Neuronal stem cell (in vitro differentiated cells): ENCODE data around the gene RAB11FIP4.
"Not testable (repeated sequence)": the region's sequence is repeated elsewhere in the genome, so short reads cannot be mapped to it uniquely, and the experiment has no call there.

ENCODE experiments used
- DNase-seq: peaks from one replicate; pipeline ENCODE4 v3.0.0-alpha.2; 2013; ENCODE audit warnings: low spot score
- H2AFZ ChIP-seq: one replicate; pipeline ENCODE4 v1.6.1; 2013; ENCODE audit warnings: mild to moderate bottlenecking, low read length, inconsistent platforms
- H2AK5ac ChIP-seq: 2 replicates; pipeline ENCODE4 v1.6.1; 2013; ENCODE audit warnings: low read depth, mild to moderate bottlenecking, inconsistent platforms, low read length, moderate library complexity, mixed read lengths
- H2BK120ac ChIP-seq: 2 replicates; pipeline ENCODE4 v1.6.1; 2013; ENCODE audit warnings: low read depth, mild to moderate bottlenecking, inconsistent platforms, low read length, moderate library complexity, mixed read lengths
- H2BK12ac ChIP-seq: one replicate; pipeline ENCODE4 v1.6.1; 2013; ENCODE audit warnings: low read length, inconsistent platforms
- H2BK15ac ChIP-seq: 2 replicates; pipeline ENCODE4 v1.6.1; 2013; ENCODE audit warnings: mild to moderate bottlenecking, low read length, inconsistent platforms, mixed read lengths
- H2BK5ac ChIP-seq: one replicate; pipeline ENCODE4 v1.6.1; 2013; ENCODE audit warnings: inconsistent platforms, mild to moderate bottlenecking, low read length, moderate library complexity
- H3K14ac ChIP-seq: one replicate; pipeline ENCODE4 v1.6.1; 2013; ENCODE audit warnings: low read length, inconsistent platforms
- H3K18ac ChIP-seq: 2 replicates; pipeline ENCODE4 v1.6.1; 2013; ENCODE audit warnings: low read length, inconsistent platforms
- H3K23ac ChIP-seq: 2 replicates; pipeline ENCODE4 v1.6.1; 2013; ENCODE audit warnings: low read depth, mild to moderate bottlenecking, mixed read lengths, low read length, inconsistent platforms; ENCODE audit not compliant: poor library complexity
- H3K27ac ChIP-seq: replicated peaks from 3 replicates; pipeline ENCODE4 v1.5.1; 2013; ENCODE audit warnings: low read length, inconsistent platforms
- H3K27me3 ChIP-seq, 3 experiments: 2 replicates each; pipeline ENCODE4 v1.6.1; 2013; ENCODE audit warnings: low read length in 3 of 3, mild to moderate bottlenecking in 2 of 3, inconsistent platforms in 1 of 3, low read depth in 1 of 3, mixed read lengths in 1 of 3, moderate library complexity in 1 of 3; ENCODE audit not compliant: control insufficient read depth in 3 of 3, insufficient read depth in 3 of 3
- H3K36me3 ChIP-seq, 2 donors: replicated peaks in 1 of 2; 2 replicates each; pipeline ENCODE4 v1.6.1; 2013; ENCODE audit warnings: low read length in 2 of 2; ENCODE audit not compliant: control insufficient read depth in 2 of 2, insufficient read depth in 2 of 2
- H3K4ac ChIP-seq: 2 replicates; pipeline ENCODE4 v1.6.1; 2013; ENCODE audit warnings: inconsistent platforms, mild to moderate bottlenecking, low read length, moderate library complexity
- H3K4me1 ChIP-seq, 2 donors: 1 replicate in 1 of 2; 2 replicates in 1 of 2; pipeline ENCODE4 v1.6.1; 2013; ENCODE audit warnings: low read length in 2 of 2, low read depth in 1 of 2; ENCODE audit not compliant: control insufficient read depth in 2 of 2, insufficient read depth in 1 of 2
- H3K4me2 ChIP-seq: one replicate; pipeline ENCODE4 v1.6.1; 2013; ENCODE audit warnings: mild to moderate bottlenecking, low read length, inconsistent platforms; ENCODE audit not compliant: insufficient read depth, poor library complexity, severe bottlenecking
- H3K4me3 ChIP-seq, 2 donors: 2 replicates each; pipeline ENCODE4 v1.5.1; 2013; ENCODE audit warnings: low read length in 2 of 2, mild to moderate bottlenecking in 2 of 2, inconsistent platforms in 1 of 2, moderate library complexity in 1 of 2
- H3K79me1 ChIP-seq: one replicate; pipeline ENCODE4 v1.6.1; 2013; ENCODE audit warnings: low read depth, mild to moderate bottlenecking, inconsistent platforms, low read length, moderate library complexity
- H3K9ac ChIP-seq: one replicate; pipeline ENCODE4 v1.6.1; 2013; ENCODE audit warnings: mild to moderate bottlenecking, low read depth, low read length, inconsistent platforms; ENCODE audit not compliant: poor library complexity
- H3K9me3 ChIP-seq, 2 donors: replicated peaks in 1 of 2; 2 replicates each; pipeline versions ENCODE3 to v1.6.1; 2013; ENCODE audit warnings: low read length in 2 of 2, mild to moderate bottlenecking in 2 of 2, inconsistent platforms in 1 of 2, low read depth in 1 of 2, mixed read lengths in 1 of 2, moderate library complexity in 1 of 2; ENCODE audit not compliant: control insufficient read depth in 2 of 2, insufficient read depth in 1 of 2
- H4K8ac ChIP-seq: one replicate; pipeline ENCODE4 v1.6.1; 2013; ENCODE audit warnings: low read depth, mild to moderate bottlenecking, inconsistent platforms, low read length, moderate library complexity
- H4K91ac ChIP-seq: one replicate; pipeline ENCODE4 v1.6.1; 2013; ENCODE audit warnings: low read length, low read depth, mild to moderate bottlenecking, inconsistent platforms; ENCODE audit not compliant: poor library complexity
- WGBS, 2 donors: extraction: QIAGEN DNeasy Blood & Tissue Kit; methylation state at CpG; one replicate each; pipeline ENCODE4 v1.1.7; 2013; ENCODE audit warnings: missing lambda C conversion rate in 2 of 2, mixed read lengths in 1 of 2; ENCODE audit not compliant: insufficient read length in 2 of 2, insufficient replicate concordance in 1 of 2; ENCODE audit errors: extremely low coverage in 2 of 2; 5-methylcytosine and 5-hydroxymethylcytosine counted together

RAB11FIP4 gene

GRCh38 chr17:31442276-31442675 lies 50.8 kb downstream of the RAB11FIP4 start:
- no CpG with 5 or more reads among the region's 5 CpGs for WGBS, 2 donors
- DNase-seq: no peak
- H3K4ac ChIP-seq: no peak overlapping the region
- no peaks in the 10 kb centered on the region for H3K36me3 ChIP-seq
- no peak overlapping the region for H4K8ac ChIP-seq
- no peak overlapping the region for H3K18ac ChIP-seq
- H3K9me3 ChIP-seq: no peaks in the 10 kb centered on the region
- H3K27me3 ChIP-seq: peaks cover 0 to 4% (median 2%) of the 10 kb centered on the region in 3 experiments
- no peaks in the 10 kb centered on the region for H3K79me1 ChIP-seq
- no peak overlapping the region for H2AK5ac ChIP-seq
- no peak overlapping the region for H3K9ac ChIP-seq
- H2BK15ac ChIP-seq: no peak overlapping the region
- no peak overlapping the region for H3K23ac ChIP-seq
- no peak overlapping the region for H3K14ac ChIP-seq
- no peak overlapping the region for H2BK5ac ChIP-seq
- H2AFZ ChIP-seq: no peak overlapping the region
- H2BK12ac ChIP-seq: no peak overlapping the region
- no peak overlapping the region for H3K4me2 ChIP-seq
- no peak overlapping the region for H3K4me3 ChIP-seq
- no peak overlapping the region for H3K27ac ChIP-seq
- no peak overlapping the region for H4K91ac ChIP-seq
- H3K4me1 ChIP-seq: peaks cover 0 to 2% of the 10 kb centered on the region in 2 donors
- no peak overlapping the region for H2BK120ac ChIP-seq

GRCh38 chr17:31442856-31443255 lies 51.4 kb downstream of the RAB11FIP4 start:
- not testable (repeated sequence) for H3K18ac ChIP-seq, H3K4me1 ChIP-seq, H3K4ac ChIP-seq, H2BK5ac ChIP-seq, H3K27me3 ChIP-seq, H3K14ac ChIP-seq, H3K36me3 ChIP-seq, H2AK5ac ChIP-seq, H4K8ac ChIP-seq, H2BK15ac ChIP-seq, H3K4me3 ChIP-seq, H2BK120ac ChIP-seq, H3K4me2 ChIP-seq, H3K79me1 ChIP-seq, H3K9me3 ChIP-seq, H2AFZ ChIP-seq, H3K27ac ChIP-seq, H3K23ac ChIP-seq, H4K91ac ChIP-seq, H3K9ac ChIP-seq, DNase-seq, H2BK12ac ChIP-seq
- no CpG with 5 or more reads among the region's 5 CpGs for WGBS, 2 donors

GRCh38 chr17:31443386-31443785 lies 51.9 kb downstream of the RAB11FIP4 start:
- no peak overlapping the region for H3K23ac ChIP-seq
- WGBS, 2 donors: no CpG with 5 or more reads among the region's 7 CpGs
- H3K9me3 ChIP-seq: no peaks in the 10 kb centered on the region
- H2AFZ ChIP-seq: no peak overlapping the region
- no peaks in the 10 kb centered on the region for H3K79me1 ChIP-seq
- H4K91ac ChIP-seq: no peak overlapping the region
- no peaks in the 10 kb centered on the region for H3K4me1 ChIP-seq
- no peak overlapping the region for H3K4me2 ChIP-seq
- no peak overlapping the region for H3K14ac ChIP-seq
- no peak overlapping the region for H3K4ac ChIP-seq
- no peak overlapping the region for H2BK15ac ChIP-seq
- no peak overlapping the region for H2BK12ac ChIP-seq
- H2AK5ac ChIP-seq: no peak overlapping the region
- H2BK5ac ChIP-seq: no peak overlapping the region
- peak overlapping the region; percentile 36 for H3K9ac ChIP-seq
- H2BK120ac ChIP-seq: no peak overlapping the region
- no peak overlapping the region for H3K27ac ChIP-seq
- H3K36me3 ChIP-seq: no peaks in the 10 kb centered on the region
- H3K18ac ChIP-seq: no peak overlapping the region
- H3K4me3 ChIP-seq: no peak overlapping the region
- no peak for DNase-seq
- H3K27me3 ChIP-seq: peaks cover 0 to 4% (median 2%) of the 10 kb centered on the region in 3 experiments
- H4K8ac ChIP-seq: no peak overlapping the region

- Histone ChIP-seq H3K4me1 (no peaks in the 10 kb centered on the region), H3K14ac (no peak overlapping the region), H3K27me3 (peaks cover 0 to 2% (median 0%) of the 10 kb centered on the region in 3 experiments), H3K4me3 (no peak overlapping the region), H3K4ac (no peak overlapping the region), H2BK15ac (no peak overlapping the region), H3K36me3 (no peaks in the 10 kb centered on the region), H4K91ac (no peak overlapping the region), H3K4me2 (no peak overlapping the region), H4K8ac (no peak overlapping the region), H2BK5ac (no peak overlapping the region), H3K9me3 (no peaks in the 10 kb centered on the region), H2AK5ac (no peak overlapping the region), H2AFZ (no peak overlapping the region), H3K18ac (no peak overlapping the region), H3K23ac (no peak overlapping the region), H3K9ac (no peak overlapping the region), H2BK120ac (no peak overlapping the region), H3K27ac (no peak overlapping the region), H2BK12ac (no peak overlapping the region), H3K79me1 (no peaks in the 10 kb centered on the region)
- no peak for DNase-seq
- no CpG with 5 or more reads among the region's 2 CpGs for WGBS, 2 donors
Measured at GRCh38 chr17:31444026-31444425, 52.6 kb downstream of the RAB11FIP4 start.
